ENCODE measurements around the gene TFB1M.
"Not testable (repeated sequence)": the region's sequence is repeated elsewhere in the genome, so short reads cannot be mapped to it uniquely, and the experiment has no call there.

The TFB1M gene

GRCh38 chr6:155329460-155330132 lies 15.3 kb upstream of the TFB1M start:
- DNase-seq (ENCODE audit: low spot score), result no peak

DNA sequence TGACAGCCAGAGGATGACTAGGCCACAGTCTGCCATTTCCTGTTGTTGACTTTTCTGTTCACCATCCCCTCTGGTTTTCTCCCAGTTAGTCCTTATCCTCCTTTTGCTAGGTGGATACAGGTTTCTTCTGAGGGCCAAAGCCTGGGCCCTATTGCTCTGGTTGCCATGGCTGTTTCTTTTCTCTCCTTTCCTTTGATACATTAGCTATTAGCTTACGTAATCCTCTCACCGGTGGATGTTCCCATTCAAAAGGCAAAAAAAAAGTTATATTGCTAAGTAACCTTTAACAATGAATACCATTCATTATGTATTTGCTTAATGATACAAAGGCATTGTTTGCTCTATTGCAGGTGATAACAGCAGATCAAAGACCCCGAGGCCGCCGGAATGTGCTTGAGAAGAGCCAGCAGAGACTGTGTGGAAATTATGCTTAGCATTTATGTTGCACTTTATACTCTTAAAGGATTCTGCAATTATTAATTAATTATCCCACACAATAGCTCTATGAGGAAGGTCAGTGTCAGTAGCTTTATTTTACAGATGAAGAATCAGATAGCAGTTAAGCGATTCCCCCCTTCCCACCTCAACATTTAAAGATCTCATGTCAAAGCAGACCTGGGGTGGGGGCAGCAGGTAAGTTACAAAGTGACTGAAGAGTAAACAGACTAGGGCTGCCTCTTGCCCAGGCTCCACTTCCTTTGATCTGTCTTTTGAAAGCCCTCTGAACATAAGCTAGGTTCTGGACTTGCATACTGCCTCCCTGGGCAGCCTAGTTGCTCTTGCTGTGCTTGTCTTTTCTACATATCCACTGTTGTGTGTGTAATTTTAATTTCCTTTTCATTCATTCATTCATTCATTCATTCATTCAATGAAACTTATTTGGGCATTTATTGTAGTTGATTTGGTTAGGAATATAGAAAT lies 14.5 kb upstream of the TFB1M start:
- DNase-seq (ENCODE audit: low spot score), result no peak

- DNase-seq (ENCODE audit: low spot score), result no peak
Measured at GRCh38 chr6:155328074-155328538, 13.8 kb upstream of the TFB1M start.

- DNase-seq (ENCODE audit: low spot score), result peak; percentile 30
Measured at GRCh38 chr6:155327326-155328073, 13.2 kb upstream of the TFB1M start.

DNA sequence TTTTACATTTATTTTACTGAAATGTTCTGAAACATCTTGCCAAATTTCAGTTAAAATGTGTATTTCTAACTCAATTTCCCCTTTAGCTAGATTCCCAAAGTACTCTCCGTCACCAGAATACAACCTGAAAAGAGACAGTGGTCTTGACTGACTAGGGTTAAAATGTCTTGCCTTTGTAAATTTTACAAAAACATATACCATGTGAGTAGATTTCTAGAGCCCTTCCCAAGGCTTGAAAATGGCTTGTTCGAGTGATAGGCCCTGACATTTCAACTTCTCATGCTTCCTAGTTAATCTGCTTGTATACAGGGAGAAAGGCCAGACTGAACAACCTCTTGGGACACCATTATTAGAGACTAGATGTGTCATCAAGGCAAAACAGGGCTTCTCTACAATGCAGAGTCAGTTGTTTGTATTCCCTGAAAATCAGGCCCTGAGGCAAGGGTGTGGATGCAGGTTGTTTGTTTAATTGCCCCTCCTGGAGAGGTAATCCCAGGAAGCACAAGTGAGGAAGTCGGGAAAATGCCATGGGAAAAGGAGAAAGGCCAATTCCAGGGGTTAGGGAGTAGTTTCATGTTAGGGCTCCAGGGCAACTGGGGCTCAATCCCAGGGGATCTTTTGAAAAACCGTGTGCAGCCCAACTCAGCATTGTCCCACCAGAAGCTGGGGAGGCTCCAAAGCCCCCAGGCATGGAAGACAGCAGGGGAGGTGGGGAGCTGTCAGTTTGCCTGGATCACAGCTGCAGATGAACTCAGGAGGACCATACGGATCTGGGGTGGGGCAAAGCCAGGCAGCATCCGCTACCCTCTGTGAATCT lies 11.6 kb upstream of the TFB1M start:
- DNase-seq (ENCODE audit: low spot score), result no peak

- no peak for DNase-seq (ENCODE audit: low spot score)
Measured at GRCh38 chr6:155324993-155325392, 10.7 kb upstream of the TFB1M start.

GRCh38 chr6:155324172-155324571 lies 9.9 kb upstream of the TFB1M start:
- no peak for DNase-seq (ENCODE audit: low spot score)

DNA sequence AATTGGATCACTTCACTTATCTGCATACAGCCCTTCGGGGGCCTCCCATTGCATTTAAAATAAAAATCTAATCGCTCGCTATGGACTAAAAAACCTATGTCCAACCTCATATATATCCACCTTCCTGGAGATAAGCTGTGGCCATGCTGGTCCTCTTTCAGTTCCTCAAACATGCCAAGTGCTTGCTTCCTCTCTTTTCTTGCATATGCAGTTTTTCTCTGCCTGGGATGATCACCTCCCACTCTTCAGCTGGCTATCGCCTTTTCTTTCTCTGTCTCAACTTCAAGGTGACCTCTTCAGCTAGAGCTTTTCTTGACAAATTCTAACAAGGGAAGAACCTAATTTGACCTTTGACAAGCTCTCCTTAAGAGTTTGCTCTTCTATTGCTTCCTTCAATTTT lies 5.6 kb upstream of the TFB1M start:
- no peak for DNase-seq (ENCODE audit: low spot score)

- DNase-seq (ENCODE audit: low spot score), result no peak
Measured at GRCh38 chr6:155317186-155317585, 2.9 kb upstream of the TFB1M start.

DNA sequence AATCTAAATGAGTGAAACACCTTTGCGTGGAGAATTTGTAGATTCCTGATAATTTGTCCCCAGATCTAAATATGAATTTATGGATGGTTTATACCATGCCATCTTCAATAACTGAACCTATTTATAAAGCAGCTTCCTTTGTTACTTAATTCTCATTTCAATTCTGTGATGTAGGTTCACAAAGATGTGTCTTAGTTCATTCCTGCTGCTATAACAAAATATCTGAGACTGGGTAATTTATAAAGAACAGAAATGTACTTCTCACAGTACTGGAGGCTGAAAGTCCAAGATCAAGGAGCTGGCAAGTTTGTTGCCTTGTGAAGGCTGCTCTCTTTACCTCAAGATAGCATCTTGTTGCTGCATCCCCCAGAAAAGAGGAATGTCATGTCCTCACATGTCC lies 2.1 kb upstream of the TFB1M start:
- no peak for DNase-seq (ENCODE audit: low spot score)

- DNase-seq (ENCODE audit: low spot score), result no peak
Measured at GRCh38 chr6:155315516-155315871, 1.2 kb upstream of the TFB1M start.

DNA sequence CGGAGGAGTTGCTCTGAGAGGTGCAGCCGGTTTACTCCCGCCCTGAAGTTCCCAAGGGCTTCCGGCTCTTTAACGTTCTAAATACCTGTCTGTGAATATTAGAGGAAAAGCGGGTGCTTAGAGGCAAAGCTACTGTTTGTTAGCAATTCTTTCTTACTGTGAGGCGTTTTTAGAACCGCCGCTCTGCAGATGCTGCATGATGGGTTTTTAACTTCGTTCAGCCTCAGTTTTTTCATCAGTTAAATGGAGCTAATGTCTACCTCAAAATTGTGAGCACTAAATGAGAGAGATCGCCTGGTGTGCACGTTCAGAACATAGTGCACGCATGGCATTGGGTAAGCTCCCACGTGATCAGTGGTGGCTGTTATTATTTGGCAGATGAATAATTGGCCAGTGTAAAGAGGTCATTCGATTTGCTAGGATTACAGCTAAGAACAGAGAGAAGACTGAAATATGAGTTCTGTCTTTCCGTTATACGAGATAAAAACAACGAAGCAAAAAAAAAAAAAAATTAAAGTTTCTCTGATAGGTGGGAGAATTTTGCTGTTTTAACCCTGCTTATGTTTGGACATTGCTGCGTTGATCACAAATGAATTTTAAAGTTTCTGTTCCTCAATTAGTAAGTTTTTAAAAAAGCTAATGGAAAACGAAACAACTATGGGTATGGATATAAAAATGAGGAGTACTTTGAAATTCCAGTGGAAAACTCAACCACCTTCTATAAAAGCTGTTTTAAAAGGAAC lies 660 bp upstream of the TFB1M start:
- peak; percentile 15 for DNase-seq (ENCODE audit: low spot score)

DNA sequence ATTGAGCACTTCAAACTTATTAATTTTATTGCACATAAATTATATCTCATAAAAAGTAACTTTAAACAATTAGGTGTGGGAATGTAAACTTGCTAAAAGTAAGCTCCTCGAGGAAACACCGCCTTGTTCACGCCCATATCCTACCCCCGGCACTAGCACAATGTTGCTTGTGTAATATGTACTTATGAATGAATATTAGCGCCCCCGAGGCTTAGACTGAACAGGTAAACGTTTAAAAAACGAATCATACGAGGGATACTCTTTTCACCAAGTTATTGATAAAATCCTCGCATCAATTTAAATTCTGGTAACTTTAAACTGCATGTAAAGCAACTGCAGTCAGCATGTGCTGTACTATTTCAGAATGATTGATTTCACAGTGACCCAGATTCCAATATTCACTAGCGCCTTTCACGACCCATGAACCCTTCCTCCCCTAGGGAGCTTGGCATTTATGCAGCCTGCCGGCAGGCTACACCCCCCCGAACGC lies 637 bp downstream of the TFB1M start:
- DNase-seq (ENCODE audit: low spot score), result no peak

GRCh38 chr6:155312950-155313349 lies 1.3 kb downstream of the TFB1M start:
- not testable (repeated sequence) for DNase-seq (ENCODE audit: low spot score)

DNA sequence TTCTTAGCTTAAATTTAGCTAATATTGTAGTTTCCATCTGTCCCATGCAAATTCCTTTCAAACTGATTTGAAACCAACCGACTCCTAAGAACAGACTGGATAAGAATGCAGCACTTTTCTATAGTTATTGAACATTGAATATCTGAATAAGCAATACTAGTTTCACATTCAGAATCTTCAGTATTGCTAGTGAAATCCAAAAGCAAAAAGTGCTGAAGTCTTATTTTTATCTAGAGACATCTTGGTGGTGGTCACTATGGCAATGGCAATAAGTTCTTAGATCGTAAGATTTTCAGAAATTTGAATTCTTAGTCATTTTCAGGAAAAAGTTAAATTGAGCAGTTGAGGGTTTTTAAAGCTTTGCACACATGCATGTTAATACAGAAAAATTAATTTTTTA lies 2.7 kb downstream of the TFB1M start:
- DNase-seq (ENCODE audit: low spot score), result no peak

GRCh38 chr6:155311086-155311485 lies 3.2 kb downstream of the TFB1M start:
- no peak for DNase-seq (ENCODE audit: low spot score)

DNA sequence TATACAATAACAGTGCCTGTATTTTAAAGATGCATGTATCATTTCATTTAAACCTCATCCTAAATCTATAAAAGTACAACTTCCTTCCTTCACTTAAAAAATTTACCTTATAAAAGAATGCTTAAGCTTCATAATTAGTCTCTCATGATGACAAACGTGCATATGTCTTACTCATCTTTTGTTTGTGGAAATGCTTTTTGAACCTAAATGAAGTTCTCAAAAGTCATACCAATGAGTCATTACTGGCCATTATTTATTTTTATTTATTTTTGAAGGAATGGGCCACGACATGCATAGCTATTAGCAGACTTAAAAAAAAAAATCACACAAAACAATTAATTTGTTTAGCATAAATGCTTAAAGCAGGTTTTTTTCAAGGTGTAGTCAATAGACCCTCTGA lies 3.7 kb downstream of the TFB1M start:
- DNase-seq (ENCODE audit: low spot score), result no peak

DNA sequence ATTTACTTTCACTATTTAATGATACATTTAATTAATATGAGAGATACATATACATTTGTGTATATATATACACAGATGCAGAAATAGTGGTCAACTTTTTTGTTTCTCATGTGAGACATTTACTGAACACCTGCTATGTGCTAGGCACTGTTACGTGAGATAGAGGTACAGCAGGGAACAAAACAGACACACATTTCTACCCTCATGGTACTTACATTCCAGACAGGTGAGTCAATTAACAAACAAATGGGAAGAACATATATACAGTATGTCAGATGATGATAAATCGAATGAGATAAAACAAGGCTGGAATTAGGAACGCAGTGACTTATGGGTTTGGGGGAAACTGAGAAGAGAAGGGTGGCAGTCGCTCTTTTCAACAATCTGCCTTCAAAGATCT lies 5.1 kb downstream of the TFB1M start:
- DNase-seq (ENCODE audit: low spot score), result no peak

DNA sequence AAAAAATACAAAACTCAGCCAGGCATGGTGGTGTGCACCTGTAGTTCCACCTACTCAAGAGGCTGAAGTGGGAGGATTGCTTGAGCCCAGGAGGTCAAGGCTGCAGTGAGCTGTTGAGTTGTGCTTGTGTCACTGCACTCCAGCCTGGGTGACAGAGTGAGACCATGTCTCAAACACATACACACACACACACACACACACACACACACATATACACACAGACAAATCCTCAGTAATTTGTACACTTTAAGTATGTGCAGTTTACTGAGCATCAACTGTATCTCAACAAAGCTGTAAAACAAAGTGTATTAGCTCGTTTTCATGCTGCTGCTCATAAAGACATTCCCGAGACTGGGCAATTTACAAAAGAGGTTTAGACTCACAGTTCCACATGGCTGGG lies 7.3 kb downstream of the TFB1M start:
- no peak for DNase-seq (ENCODE audit: low spot score)

DNA sequence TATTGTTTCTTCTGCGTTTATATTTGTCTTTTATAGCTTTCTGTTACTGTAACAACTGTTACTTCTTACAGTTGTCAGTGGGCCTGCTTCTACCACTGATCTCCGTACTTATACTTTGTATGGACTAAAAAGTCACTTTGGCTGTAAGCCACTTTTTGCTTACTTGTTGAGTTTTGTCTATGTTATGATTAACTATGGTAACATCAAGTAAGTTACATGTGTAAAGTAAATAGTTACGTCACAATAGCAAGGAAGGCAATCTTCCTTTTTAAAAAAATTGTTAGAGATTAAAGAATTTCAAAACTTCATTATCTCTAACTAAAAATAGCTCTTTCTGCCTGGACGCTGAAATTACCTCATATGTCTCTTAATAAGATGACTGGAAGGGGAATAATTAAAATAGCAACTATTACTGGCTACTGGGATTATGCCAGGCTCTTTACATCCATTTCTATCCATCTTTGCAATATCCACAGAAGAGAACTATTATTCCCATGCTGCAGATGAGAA lies 10.9 kb downstream of the TFB1M start:
- no peak for DNase-seq (ENCODE audit: low spot score)

- DNase-seq (ENCODE audit: low spot score), result no peak
Measured at GRCh38 chr6:155301867-155302266, 12.4 kb downstream of the TFB1M start.
